Loucy (cell line): ENCODE measurements around the gene TUBA1C.

Experiments
- EZH2phosphoT487 ChIP-seq: fragments of 200-600 bp; IDR thresholded peaks from 2 replicates; pipeline ENCODE4 v1.6.1; 2018; ENCODE audit warnings: antibody characterized with exemption, mild to moderate bottlenecking, moderate library complexity, borderline replicate concordance
- TF ChIP-seq, protein P1 (sequence below): fragments of 200-600 bp; sonication (generic); conservative IDR thresholded peaks from 2 replicates; pipeline ENCODE4 v1.5.1; 2014; ENCODE audit warnings: mild to moderate bottlenecking, antibody characterized with exemption, low read length

DNA sequence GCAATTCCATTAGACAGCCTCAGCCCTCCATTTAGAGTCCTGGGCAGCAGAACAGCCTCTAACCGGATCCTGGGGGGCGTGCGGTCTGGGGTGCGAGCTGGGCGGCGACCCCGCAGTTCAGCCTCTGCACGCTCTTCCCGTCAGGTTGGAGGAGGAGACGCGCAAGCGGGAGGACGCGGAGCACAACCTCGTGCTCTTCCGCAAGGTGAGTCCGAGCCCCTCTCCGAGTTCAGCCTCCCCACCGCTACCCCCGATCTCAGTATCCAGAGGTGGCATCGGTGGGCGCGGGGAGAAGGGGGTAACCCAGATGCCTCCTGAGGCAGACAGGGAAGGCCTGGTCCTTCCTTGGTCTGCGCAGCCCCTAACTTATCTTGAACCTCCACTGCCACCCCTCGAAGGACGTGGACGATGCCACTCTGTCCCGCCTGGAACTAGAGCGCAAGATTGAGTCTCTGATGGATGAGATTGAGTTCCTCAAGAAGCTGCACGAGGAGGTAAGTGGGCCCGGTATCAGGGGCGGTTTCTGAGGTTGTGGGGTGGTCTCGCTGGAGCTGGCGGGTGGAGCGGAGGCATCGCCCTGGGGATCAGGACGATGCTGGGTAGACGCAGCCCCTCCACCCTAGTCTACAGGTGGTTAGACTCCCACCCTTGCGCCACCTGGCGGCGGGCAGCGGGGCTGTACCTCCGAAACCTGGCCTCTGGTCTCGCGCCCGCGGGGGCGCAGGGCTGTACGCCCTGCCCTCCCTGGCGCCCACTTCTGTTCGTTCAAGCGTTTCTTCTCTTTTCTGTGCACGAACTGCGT is 31.4 kb downstream of the TUBA1C start:
- TF ChIP-seq, protein P1, sequence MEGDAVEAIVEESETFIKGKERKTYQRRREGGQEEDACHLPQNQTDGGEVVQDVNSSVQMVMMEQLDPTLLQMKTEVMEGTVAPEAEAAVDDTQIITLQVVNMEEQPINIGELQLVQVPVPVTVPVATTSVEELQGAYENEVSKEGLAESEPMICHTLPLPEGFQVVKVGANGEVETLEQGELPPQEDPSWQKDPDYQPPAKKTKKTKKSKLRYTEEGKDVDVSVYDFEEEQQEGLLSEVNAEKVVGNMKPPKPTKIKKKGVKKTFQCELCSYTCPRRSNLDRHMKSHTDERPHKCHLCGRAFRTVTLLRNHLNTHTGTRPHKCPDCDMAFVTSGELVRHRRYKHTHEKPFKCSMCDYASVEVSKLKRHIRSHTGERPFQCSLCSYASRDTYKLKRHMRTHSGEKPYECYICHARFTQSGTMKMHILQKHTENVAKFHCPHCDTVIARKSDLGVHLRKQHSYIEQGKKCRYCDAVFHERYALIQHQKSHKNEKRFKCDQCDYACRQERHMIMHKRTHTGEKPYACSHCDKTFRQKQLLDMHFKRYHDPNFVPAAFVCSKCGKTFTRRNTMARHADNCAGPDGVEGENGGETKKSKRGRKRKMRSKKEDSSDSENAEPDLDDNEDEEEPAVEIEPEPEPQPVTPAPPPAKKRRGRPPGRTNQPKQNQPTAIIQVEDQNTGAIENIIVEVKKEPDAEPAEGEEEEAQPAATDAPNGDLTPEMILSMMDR: peak; percentile 39
- TF ChIP-seq EZH2phosphoT487: no peak
